Fibroblast of skin of right biceps (primary cell): Measurements from ENCODE around the gene RNF167.

ENCODE experiments used
- DNase-seq: peaks from one replicate; pipeline ENCODE4 v3.0.0-alpha.2; 2013

The RNF167 gene

DNA sequence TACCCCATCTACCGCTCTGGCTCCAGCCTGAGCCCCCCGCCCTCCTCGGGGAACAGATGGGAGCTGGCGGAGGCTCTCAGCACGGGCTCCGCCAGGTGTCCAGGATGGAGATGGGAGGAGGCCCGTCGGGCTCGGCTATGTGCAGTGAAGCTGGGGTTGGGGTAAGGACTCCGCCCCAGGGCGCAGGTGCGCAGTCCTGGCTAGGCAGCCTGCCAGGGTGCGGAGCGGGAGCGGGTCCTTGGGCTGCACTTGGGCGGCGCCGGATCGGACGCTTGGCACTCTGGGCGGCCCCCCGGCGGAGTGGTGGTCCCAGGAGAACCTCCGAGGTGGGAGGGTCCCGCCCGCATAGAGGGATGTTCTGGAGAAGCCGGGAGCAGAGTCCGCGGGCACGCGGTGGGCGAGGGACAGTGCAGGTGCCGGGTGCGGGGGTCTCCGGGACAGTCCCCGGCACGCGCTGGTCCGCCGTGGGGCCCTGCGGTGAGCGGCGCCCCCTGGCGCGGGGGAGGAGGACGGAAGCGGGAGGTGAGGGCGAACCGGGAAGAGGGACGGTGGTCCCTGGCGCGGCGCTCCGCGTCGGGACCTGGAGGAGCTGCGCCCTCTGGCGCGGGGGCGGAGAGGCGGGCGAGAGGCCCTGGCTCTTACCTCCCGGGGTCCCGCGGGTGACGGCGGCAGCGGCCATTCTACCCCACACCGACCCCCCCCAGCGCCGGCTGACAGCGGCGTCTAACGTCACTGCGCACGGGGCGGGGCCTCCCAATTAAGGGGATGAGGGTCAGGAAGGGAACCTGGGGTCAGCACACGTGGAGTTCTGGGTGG lies 47.1 kb downstream of the RNF167 start, which contains the start of gene CAMTA2:
CAMTA2 (minus strand) TSS at position 725 of the 816 bp plus-strand sequence. CDS start 1,453 bp downstream, outside the sequence.
- peak; percentile 84 for DNase-seq

DNA sequence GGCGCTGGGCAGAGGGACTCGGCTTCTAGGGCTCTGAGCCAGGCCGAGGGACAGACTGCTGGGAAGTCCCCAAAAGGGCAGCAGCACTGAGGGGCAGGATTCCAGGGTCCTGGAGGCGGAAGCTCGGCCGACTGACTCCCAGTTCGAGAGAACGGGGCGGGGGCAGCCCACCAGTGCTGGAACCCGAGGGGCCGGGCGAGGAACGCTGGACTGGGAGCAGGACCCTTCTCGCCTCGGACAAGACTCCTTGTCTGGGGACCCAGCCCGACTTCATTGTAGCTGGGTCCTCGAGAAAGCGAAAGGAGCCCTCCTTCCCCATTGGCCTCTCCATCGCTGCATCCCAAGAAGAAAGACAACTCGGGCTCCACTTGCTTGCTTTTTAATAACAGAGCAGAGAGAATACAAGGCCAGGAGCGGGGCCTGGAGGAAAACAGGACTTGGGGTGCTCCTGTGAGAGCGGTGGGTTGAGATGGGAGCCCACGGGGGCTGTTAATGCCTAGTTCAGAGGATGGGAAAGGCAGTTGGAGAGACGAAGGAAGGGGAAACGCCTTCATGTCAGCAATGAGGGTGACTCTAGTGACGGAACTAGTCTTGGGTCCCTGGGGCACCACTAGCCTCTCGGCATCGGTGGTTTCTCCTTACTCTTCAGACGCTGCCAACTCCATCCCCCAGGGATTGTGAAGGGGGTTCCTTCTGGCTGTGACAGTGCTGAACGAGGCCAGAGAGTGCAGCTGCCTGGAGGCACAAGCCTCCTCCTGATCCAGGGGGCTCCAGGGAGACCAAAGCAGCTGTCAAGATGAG lies 47.9 kb downstream of the RNF167 start:
- no peak for DNase-seq

DNA sequence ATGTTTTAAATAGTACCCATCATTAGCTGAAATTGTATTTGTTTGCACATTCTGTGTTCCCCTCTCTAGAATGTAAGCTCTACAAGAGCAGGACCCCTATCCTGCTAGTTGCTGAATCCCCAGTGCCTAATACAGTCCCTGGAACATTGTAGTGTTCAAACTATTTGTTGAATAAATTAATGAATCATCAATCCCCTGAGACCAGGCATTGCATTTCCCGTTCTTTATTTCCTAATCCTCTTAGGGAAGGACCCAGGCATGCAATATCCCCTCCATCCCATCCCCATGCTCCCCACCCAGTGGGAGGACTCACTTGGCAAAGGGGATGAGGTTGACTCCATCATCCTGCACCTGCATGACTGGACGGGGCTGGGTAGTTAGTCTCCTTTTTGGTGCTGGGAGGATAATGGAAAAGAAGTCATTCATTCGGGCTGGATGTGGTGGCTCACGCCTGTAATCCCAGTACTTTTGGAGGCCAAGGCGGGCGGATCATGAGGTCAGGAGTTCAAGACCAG lies 54.1 kb downstream of the RNF167 start:
- DNase-seq, result no peak
